ENCODE data around the gene USP17L24. TPM values are rescaled to one million over a fixed set of nuclear protein-coding genes. Genes with fewer than 3 reads are reported as not detected.
"Not testable (repeated sequence)": the region's sequence is repeated elsewhere in the genome, so short reads cannot be mapped to it uniquely, and the experiment has no call there.

The USP17L24 gene
- total and polyA plus RNA-seq, 2 experiments from 2014 or later: not detected

DNA sequence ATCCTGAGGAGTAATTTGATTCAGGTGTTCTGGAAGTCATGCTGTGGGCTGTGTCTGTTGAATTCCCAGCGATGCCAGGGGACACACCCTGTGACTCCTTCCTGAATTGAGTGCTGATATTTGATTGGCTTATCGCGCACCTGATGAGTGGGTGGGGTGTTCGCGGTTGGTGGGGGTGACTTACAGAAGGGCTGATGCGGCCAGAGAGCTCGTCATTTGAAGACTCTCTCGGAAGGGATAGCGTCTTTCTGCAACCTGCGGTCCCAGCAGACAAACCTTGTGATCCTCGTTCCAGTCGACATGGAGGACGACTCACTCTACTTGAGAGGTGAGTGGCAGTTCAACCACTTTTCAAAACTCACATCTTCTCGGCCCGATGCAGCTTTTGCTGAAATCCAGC is 37.9 kb downstream of the USP17L24 start, which contains the start of gene USP17L30:
TSS of gene USP17L30 (plus strand) at position 301 of the 400 bp plus-strand sequence. CDS start at position 301, 0 bp downstream.
- H3K4me1 ChIP-seq (ENCODE audit: insufficient read depth); H3K36me3 ChIP-seq (replicated peaks; ENCODE audit: insufficient read depth, low read depth); H2AFZ ChIP-seq; H3K9me2 ChIP-seq (replicated peaks; ENCODE audit: insufficient read depth); H3K9me3 ChIP-seq (ENCODE audit: low read depth); H3K79me2 ChIP-seq; H3K4me2 ChIP-seq; H3K27me3 ChIP-seq; H4K20me1 ChIP-seq (ENCODE audit: insufficient read depth, poor library complexity, severe bottlenecking); H3K27ac ChIP-seq; DNase-seq (ENCODE audit: low spot score); H3K4me3 ChIP-seq: not testable (repeated sequence)
- no CpG with 5 or more reads among the region's 15 CpGs for WGBS (ENCODE audit: low lambda C conversion rate, missing lambda C conversion rate)

Other genes with a start within 250 kb of the USP17L24 start
- gene FAM90A26, start 154.8 kb upstream of the USP17L24 start, total RNA-seq: not detected in 2 replicates
- gene FAM90A26, start 154.8 kb upstream of the USP17L24 start, polyA plus RNA-seq: not detected in 2 replicates
- not detected in 2 replicates for gene USP17L10, start 114.5 kb upstream of the USP17L24 start, total RNA-seq
- not detected in 2 replicates for gene USP17L10, start 114.5 kb upstream of the USP17L24 start, polyA plus RNA-seq
- gene USP17L11, start 109.8 kb upstream of the USP17L24 start, total RNA-seq: not detected in 2 replicates
- gene USP17L11, start 109.8 kb upstream of the USP17L24 start, polyA plus RNA-seq: not detected in 2 replicates
- gene USP17L12, start 105.0 kb upstream of the USP17L24 start, total RNA-seq: not detected in 2 replicates
- gene USP17L12, start 105.0 kb upstream of the USP17L24 start, polyA plus RNA-seq: not detected in 2 replicates
- gene USP17L13, start 100.3 kb upstream of the USP17L24 start, total RNA-seq: not detected in 2 replicates
- gene USP17L13, start 100.3 kb upstream of the USP17L24 start, polyA plus RNA-seq: not detected in 2 replicates
- 0.56 TPM in 1 of 2 replicates, not detected in the other for gene USP17L15, start 90.8 kb upstream of the USP17L24 start, total RNA-seq
- gene USP17L15, start 90.8 kb upstream of the USP17L24 start, polyA plus RNA-seq: not detected in 2 replicates
- gene USP17L17, start 81.3 kb upstream of the USP17L24 start, total RNA-seq: not detected in 2 replicates
- gene USP17L17, start 81.3 kb upstream of the USP17L24 start, polyA plus RNA-seq: not detected in 2 replicates
- not detected in 2 replicates for gene USP17L18, start 76.5 kb upstream of the USP17L24 start, total RNA-seq
- not detected in 2 replicates for gene USP17L18, start 76.5 kb upstream of the USP17L24 start, polyA plus RNA-seq
- gene USP17L19, start 71.8 kb upstream of the USP17L24 start, total RNA-seq: not detected in 2 replicates
- gene USP17L19, start 71.8 kb upstream of the USP17L24 start, polyA plus RNA-seq: not detected in 2 replicates
- gene USP17L20, start 67.0 kb upstream of the USP17L24 start, total RNA-seq: not detected in 2 replicates
- gene USP17L20, start 67.0 kb upstream of the USP17L24 start, polyA plus RNA-seq: not detected in 2 replicates
- not detected in 2 replicates for gene USP17L21, start 62.3 kb upstream of the USP17L24 start, total RNA-seq
- not detected in 2 replicates for gene USP17L21, start 62.3 kb upstream of the USP17L24 start, polyA plus RNA-seq
- gene USP17L22, start 57.5 kb upstream of the USP17L24 start, total RNA-seq: not detected in 2 replicates
- not detected in 2 replicates for gene USP17L22, start 57.5 kb upstream of the USP17L24 start, polyA plus RNA-seq
- not detected in 2 replicates for gene USP17L25, start 4.7 kb downstream of the USP17L24 start, total RNA-seq
- not detected in 2 replicates for gene USP17L25, start 4.7 kb downstream of the USP17L24 start, polyA plus RNA-seq
- not detected in 2 replicates for gene USP17L26, start 9.5 kb downstream of the USP17L24 start, total RNA-seq
- not detected in 2 replicates for gene USP17L26, start 9.5 kb downstream of the USP17L24 start, polyA plus RNA-seq
- not detected in 2 replicates for gene USP17L5, start 14.2 kb downstream of the USP17L24 start, total RNA-seq
- not detected in 2 replicates for gene USP17L5, start 14.2 kb downstream of the USP17L24 start, polyA plus RNA-seq
- gene USP17L27, start 19.0 kb downstream of the USP17L24 start, total RNA-seq: not detected in 2 replicates
- gene USP17L27, start 19.0 kb downstream of the USP17L24 start, polyA plus RNA-seq: not detected in 2 replicates
- gene USP17L28, start 23.7 kb downstream of the USP17L24 start, total RNA-seq: not detected in 2 replicates
- gene USP17L28, start 23.7 kb downstream of the USP17L24 start, polyA plus RNA-seq: not detected in 2 replicates
- not detected in 2 replicates for gene USP17L29, start 28.5 kb downstream of the USP17L24 start, total RNA-seq
- gene USP17L29, start 28.5 kb downstream of the USP17L24 start, polyA plus RNA-seq: not detected in 2 replicates
- not detected in 2 replicates for gene USP17L30, start 38.0 kb downstream of the USP17L24 start, total RNA-seq
- not detected in 2 replicates for gene USP17L30, start 38.0 kb downstream of the USP17L24 start, polyA plus RNA-seq
- gene DEFB131A, start 119.2 kb downstream of the USP17L24 start, total RNA-seq: not detected in 2 replicates
- gene DEFB131A, start 119.2 kb downstream of the USP17L24 start, polyA plus RNA-seq: not detected in 2 replicates